ENCODE results near the gene FLRT3. TPM values are rescaled to one million over a fixed set of nuclear protein-coding genes. Genes with fewer than 3 reads are reported as not detected.

The FLRT3 gene
- total RNA-seq, 4 donors from 2014 or later, result 0.22 to 0.82 TPM; not detected in 2

- TF ChIP-seq CTCF (IDR thresholded peaks at IDR 0.05; ENCODE audit: low read depth), result no peak
Measured at GRCh38 chr20:14374196-14374595, 36.8 kb upstream of the FLRT3 start.

- no peak for TF ChIP-seq CTCF (IDR thresholded peaks at IDR 0.05; ENCODE audit: low read depth)
Measured at GRCh38 chr20:14361509-14362345, 24.3 kb upstream of the FLRT3 start.

DNA sequence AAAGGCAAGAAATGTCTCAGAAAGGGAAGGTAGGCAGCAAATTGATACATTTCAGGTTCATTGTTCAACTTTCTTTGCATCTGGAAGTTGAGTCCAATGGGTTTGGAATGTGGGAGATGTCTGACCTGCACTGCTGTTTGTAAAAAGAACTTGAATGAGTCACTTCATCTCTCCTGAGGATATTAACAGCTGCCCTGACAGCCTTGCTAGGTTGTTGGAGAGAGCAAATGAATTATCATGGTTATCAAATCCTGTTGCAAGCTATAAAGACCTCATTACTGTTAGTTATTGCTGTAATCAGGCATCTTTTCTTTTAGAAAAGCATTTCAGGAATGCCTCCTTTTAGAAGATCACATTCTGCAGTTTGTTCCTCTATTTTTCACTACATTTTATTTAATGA lies 23.0 kb upstream of the FLRT3 start:
- TF ChIP-seq CTCF (IDR thresholded peaks at IDR 0.05; ENCODE audit: low read depth), result no peak

- no peak for TF ChIP-seq CTCF (IDR thresholded peaks at IDR 0.05; ENCODE audit: low read depth)
Measured at GRCh38 chr20:14355791-14356190, 18.4 kb upstream of the FLRT3 start.

GRCh38 chr20:14344746-14345145 lies 7.3 kb upstream of the FLRT3 start:
- no peak for TF ChIP-seq CTCF (IDR thresholded peaks at IDR 0.05; ENCODE audit: low read depth)

DNA sequence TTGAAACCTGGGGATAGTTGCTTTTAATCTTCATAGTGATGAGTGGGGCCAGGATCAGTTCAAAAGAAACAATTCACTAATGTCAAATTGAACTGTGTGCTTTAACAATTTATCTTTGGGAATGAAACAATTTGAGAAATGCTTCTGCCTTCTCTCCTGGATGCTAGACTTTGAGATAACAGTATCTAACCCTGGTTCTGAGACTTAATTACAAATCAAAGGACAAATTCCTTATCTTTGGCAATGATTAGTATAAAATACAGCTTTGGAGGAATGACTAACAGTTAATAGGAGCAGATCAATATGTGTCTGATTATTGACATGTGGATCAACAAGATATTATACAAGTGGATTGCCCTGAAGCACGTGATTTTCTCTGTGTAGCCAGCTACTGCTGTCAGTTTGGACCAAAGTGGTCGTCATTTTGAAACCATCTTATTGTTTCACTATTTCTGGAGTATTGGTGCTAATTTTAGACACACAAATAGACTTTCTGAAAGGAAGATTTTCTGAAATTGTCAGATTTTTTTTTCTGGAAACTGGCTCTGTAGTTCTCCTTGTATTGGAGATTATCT lies 6.2 kb upstream of the FLRT3 start:
- TF ChIP-seq CTCF (IDR thresholded peaks at IDR 0.05; ENCODE audit: low read depth), result no peak

- TF ChIP-seq CTCF (IDR thresholded peaks at IDR 0.05; ENCODE audit: low read depth), result no peak
Measured at GRCh38 chr20:14342918-14343317, 5.5 kb upstream of the FLRT3 start.

Data from subcutaneous adipose tissue (tissue), 4 donors.